SIG-M5 (cell line): ENCODE data around the gene FARS2.

Source experiments
- DNase-seq: peaks from one replicate; lab custom pipeline; 2025; lab: John Stamatoyannopoulos, UW

FARS2 gene

DNA sequence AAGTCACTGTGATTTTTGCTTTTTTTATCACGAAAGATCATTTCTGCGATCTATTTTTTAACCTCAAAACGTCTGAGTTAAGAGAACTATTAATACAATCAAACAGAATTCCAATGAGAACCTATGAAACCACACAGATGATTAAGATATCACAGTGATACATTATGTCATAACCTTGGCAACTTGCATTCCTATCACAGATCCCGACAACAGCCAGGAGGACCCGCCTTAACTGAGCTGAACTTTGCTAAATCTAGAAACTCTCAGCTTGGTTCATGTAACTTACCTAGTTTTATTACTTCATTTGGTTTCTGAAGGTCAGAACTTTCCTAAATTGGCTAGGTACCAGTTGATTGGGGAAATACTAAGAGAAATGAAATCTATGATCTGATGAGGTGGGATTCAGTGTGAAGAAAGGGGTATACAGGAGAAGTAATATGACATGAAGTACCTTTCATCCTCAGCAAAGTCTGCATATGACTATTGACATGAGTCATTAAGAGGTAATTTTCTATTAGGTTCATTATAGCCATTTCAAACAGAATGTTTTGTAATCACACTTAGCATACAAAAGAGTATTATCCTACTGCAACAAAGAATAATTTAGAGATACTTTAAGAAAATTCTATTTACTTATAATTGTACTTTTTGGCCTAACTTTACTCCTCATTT, 11.7 kb upstream of the FARS2 start:
- DNase-seq: no peak

GRCh38 chr6:5250451-5250850, 10.9 kb upstream of the FARS2 start:
- DNase-seq: no peak

GRCh38 chr6:5250911-5251310, 10.4 kb upstream of the FARS2 start:
- DNase-seq: no peak

GRCh38 chr6:5256952-5257351, 4.4 kb upstream of the FARS2 start:
- no peak for DNase-seq

GRCh38 chr6:5257400-5257799, 3.9 kb upstream of the FARS2 start:
- DNase-seq: no peak

- no peak for DNase-seq
Measured at GRCh38 chr6:5259428-5259827, 1.9 kb upstream of the FARS2 start.

GRCh38 chr6:5260111-5260620, 1.1 kb upstream of the FARS2 start:
- DNase-seq: peak; percentile 41

- no peak for DNase-seq
Measured at GRCh38 chr6:5261545-5262109, 314 bp downstream of the FARS2 start.

DNA sequence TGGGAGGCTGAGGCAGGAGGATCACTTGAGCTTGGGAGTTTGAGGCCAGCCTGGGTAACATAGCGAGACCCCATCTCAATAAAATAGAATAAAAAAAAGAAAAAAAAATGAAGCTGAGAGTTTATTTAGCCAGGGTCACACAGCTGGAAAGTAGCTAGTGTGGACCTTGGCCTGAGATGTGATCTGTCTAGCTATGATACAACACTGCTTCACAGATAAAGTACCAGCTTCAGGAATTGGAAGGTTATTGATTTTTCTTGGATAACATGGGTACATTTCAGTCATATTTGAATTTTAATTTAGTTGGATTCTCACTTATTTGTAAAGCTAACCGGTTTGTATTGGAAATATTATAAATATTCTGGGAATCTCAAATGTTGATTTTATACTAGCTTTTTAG, 5.1 kb downstream of the FARS2 start:
- DNase-seq: no peak

- DNase-seq: no peak
Measured at GRCh38 chr6:5270093-5270680, 8.9 kb downstream of the FARS2 start.

DNA sequence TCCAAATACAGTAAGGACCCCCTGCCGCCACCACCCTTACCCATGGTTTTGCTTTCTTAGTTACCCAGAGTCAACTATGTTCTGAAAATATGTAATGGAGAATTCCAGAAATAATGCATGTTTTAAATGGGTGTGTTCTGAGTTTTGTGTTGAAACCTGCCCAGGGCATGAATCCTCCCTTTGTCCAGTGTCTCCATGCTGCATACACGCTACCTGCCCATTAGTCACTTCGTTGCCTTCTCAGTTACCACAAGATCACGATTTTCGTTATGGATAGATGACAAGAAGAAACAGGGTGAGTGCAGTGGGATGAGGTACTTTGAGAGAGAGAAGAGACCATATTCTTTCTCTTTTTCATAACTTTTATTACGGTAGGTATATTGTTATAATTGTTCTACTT, 10.6 kb downstream of the FARS2 start:
- no peak for DNase-seq

- no peak for DNase-seq
Measured at GRCh38 chr6:5274231-5274630, 12.9 kb downstream of the FARS2 start.

DNA sequence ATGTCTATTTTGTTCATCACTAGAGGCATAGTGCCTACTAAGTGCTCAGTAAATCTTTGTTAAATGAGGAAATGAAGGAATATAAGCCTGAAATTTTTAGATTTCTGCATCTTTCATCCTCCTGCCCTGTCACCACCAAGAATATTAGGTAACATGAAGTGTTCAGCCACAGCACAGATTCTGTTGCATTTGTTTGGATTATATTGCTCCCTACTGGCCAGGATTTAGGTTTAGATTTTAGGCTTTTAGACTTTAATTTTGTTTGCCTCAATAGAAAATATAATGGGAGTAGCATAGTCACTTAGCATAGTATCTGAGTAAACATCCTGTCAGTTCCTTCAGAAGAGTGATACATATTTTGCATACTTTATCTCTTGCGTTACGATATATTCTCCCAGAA, 14.2 kb downstream of the FARS2 start:
- DNase-seq: no peak

GRCh38 chr6:5276581-5276980, 15.3 kb downstream of the FARS2 start:
- DNase-seq: no peak

- DNase-seq: no peak
Measured at GRCh38 chr6:5277589-5277988, 16.3 kb downstream of the FARS2 start.

DNA sequence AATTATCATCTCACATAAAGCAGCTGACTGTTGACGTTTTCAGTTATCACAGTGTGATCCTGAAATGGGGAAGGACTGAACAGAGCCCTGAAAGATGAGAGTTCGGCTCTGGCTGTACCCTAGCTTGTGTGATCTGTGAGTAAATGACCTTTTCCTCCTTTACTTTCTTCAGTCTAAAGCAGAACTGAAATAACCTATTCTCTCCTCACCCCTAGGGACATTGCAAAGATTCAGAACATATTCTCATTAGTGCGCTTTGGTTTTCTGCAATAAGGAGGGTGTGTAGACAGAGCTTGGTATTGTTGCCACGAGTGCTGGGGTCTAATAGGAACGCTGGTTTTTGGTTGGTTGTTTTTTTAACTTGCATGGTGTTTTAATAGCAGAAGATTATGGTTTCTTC, 16.7 kb downstream of the FARS2 start:
- DNase-seq: no peak

GRCh38 chr6:5278565-5279120, 17.3 kb downstream of the FARS2 start:
- no peak for DNase-seq

DNA sequence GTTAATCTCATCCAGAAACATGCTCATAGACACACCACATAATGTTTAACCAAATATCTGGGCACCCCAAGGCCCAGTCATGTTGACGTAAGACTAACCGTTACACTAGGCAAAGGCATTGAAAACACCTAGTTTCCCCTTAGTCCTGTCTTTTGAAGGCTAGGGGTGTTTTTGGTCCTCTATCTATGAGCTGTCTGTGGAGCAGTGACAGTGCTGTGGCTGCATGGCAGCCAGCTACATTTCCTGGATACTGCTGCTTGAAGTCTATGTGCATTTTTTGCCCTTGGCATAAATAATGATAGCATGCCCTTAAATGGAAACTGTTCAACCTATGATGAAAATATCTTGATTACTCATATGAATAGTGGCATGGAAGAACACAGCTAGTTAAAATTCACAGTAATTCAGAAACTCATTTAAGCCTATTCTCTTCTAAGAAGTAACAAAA, 18.6 kb downstream of the FARS2 start:
- DNase-seq: no peak

- DNase-seq: no peak
Measured at GRCh38 chr6:5280920-5281319, 19.6 kb downstream of the FARS2 start.

- no peak for DNase-seq
Measured at GRCh38 chr6:5282191-5282623, 20.9 kb downstream of the FARS2 start.

DNA sequence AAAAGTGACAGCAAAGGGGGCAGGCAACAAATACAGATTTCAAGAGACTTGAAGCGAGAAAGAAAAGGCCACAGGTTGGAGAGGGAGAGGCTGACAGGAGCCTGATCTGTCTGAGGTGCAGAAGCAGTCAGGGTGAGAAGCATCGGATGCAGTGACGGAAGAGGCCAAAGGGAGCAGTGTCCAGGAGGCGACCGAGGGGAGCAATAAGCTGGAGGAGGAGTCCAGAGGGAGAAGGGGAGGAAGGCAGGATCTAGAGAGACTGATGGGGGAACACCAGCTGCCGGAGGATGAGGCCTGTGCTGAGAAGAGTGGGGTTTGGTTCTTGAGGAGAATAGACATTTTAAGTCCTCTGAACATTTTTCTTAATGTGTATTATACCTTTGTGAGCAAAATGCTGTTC, 23.8 kb downstream of the FARS2 start:
- no peak for DNase-seq

- DNase-seq: no peak
Measured at GRCh38 chr6:5285526-5285925, 24.2 kb downstream of the FARS2 start.

DNA sequence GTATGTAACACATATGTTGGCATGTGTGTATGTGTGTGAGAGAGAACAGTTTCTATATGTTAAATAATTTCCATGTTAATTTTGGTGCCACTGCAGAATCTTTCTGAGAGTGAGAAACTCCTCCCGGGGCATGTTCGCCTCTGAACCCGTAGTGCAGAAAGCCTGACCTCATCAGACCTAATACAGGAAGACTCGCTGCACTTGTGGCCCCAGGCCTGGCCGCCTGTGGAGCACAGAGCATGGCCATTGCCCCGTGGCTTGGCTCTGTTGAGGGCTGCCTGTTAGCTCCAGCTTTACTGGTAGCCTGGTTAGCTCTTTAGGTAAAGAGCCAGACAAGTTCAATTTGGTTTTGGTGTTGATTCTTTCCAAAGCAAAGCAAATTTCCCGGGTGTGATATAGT, 25.5 kb downstream of the FARS2 start:
- no peak for DNase-seq
